H9 (cell line): ENCODE measurements around the gene CLEC9A. TPM values are rescaled to one million over a fixed set of nuclear protein-coding genes. Genes with fewer than 3 reads are reported as not detected.

ENCODE experiments used
- DNase-seq: peaks from one replicate; pipeline ENCODE4 v3.0.0-alpha.2; 2017
- H2AFZ ChIP-seq: one replicate; pipeline ENCODE4 v1.6.1; 2013; ENCODE audit warnings: mild to moderate bottlenecking, low read length, control low read depth, moderate library complexity
- H2AK5ac ChIP-seq: 2 replicates; pipeline ENCODE4 v1.6.1; 2013; ENCODE audit warnings: low read length, control low read depth, mixed read lengths; ENCODE audit not compliant: insufficient read length
- H2BK120ac ChIP-seq: one replicate; pipeline ENCODE4 v1.6.1; 2013; ENCODE audit warnings: low read depth, mild to moderate bottlenecking, low read length, control low read depth, inconsistent platforms; ENCODE audit not compliant: poor library complexity, severe bottlenecking
- H2BK12ac ChIP-seq: 2 replicates; pipeline ENCODE4 v1.6.1; 2013; ENCODE audit warnings: low read length, control low read depth, mixed read lengths, low read depth; ENCODE audit not compliant: insufficient read length
- H2BK15ac ChIP-seq: 2 replicates; pipeline ENCODE4 v1.6.1; 2013; ENCODE audit warnings: low read depth, low read length, control low read depth
- H2BK20ac ChIP-seq: one replicate; pipeline ENCODE4 v1.6.1; 2013; ENCODE audit warnings: low read depth, mild to moderate bottlenecking, low read length, control low read depth, inconsistent platforms; ENCODE audit not compliant: poor library complexity, severe bottlenecking
- H2BK5ac ChIP-seq: 2 replicates; pipeline ENCODE4 v1.6.1; 2013; ENCODE audit warnings: low read length, control low read depth, mixed read lengths; ENCODE audit not compliant: insufficient read length
- H3K14ac ChIP-seq: 2 replicates; pipeline ENCODE4 v1.6.1; 2013; ENCODE audit warnings: low read length, control low read depth; ENCODE audit not compliant: insufficient read depth
- H3K18ac ChIP-seq: 2 replicates; pipeline ENCODE4 v1.6.1; 2013; ENCODE audit warnings: low read depth, mild to moderate bottlenecking, mixed read lengths, low read length, control low read depth; ENCODE audit not compliant: insufficient read length
- H3K23ac ChIP-seq: 2 replicates; pipeline ENCODE4 v1.6.1; 2013; ENCODE audit warnings: low read length, control low read depth, mixed read lengths, low read depth; ENCODE audit not compliant: insufficient read length
- H3K23me2 ChIP-seq: 2 replicates; pipeline ENCODE4 v1.6.1; 2013; ENCODE audit warnings: low read depth, mild to moderate bottlenecking, mixed read lengths, low read length, control low read depth; ENCODE audit not compliant: insufficient read length, poor library complexity, severe bottlenecking
- H3K27ac ChIP-seq: 2 replicates; pipeline ENCODE4 v1.5.1; 2013; ENCODE audit warnings: low read length, control low read depth, mixed read lengths, low read depth; ENCODE audit not compliant: insufficient read length
- H3K27me3 ChIP-seq: 2 replicates; pipeline ENCODE4 v1.6.1; 2013; ENCODE audit warnings: low read length, control low read depth, inconsistent platforms; ENCODE audit not compliant: insufficient read depth
- H3K4ac ChIP-seq: 2 replicates; pipeline ENCODE4 v1.6.1; 2013; ENCODE audit warnings: low read depth, mild to moderate bottlenecking, control low read depth, inconsistent platforms, low read length, moderate library complexity
- H3K4me1 ChIP-seq: 2 replicates; pipeline ENCODE4 v1.6.1; 2013; ENCODE audit warnings: low read length, control low read depth, inconsistent platforms; ENCODE audit not compliant: insufficient read depth
- H3K4me2 ChIP-seq: 2 replicates; pipeline ENCODE4 v1.6.1; 2013; ENCODE audit warnings: low read length, control low read depth, mixed read lengths; ENCODE audit not compliant: insufficient read length, insufficient read depth
- H3K56ac ChIP-seq: 2 replicates; pipeline ENCODE4 v1.6.1; 2013; ENCODE audit warnings: low read depth, mild to moderate bottlenecking, mixed read lengths, low read length, control low read depth; ENCODE audit not compliant: insufficient read length
- H3K79me1 ChIP-seq: 2 replicates; pipeline ENCODE4 v1.6.1; 2013; ENCODE audit warnings: low read depth, mild to moderate bottlenecking, moderate library complexity, low read length, control low read depth, inconsistent platforms; ENCODE audit not compliant: insufficient read depth, poor library complexity, severe bottlenecking
- H3K79me2 ChIP-seq: 2 replicates; pipeline ENCODE4 v1.6.1; 2013; ENCODE audit warnings: low read length, control low read depth, inconsistent platforms; ENCODE audit not compliant: insufficient read depth
- H3K9ac ChIP-seq: 2 replicates; pipeline ENCODE4 v1.6.1; 2013; ENCODE audit warnings: low read length, control low read depth, mixed read lengths; ENCODE audit not compliant: insufficient read length; ENCODE audit errors: extremely low read depth
- H3K9me3 ChIP-seq: one replicate; pipeline ENCODE4 v1.6.1; 2013; ENCODE audit warnings: low read depth, low read length, inconsistent platforms; ENCODE audit not compliant: control insufficient read depth
- H3T11ph ChIP-seq: one replicate; pipeline ENCODE4 v1.6.1; 2013; ENCODE audit warnings: mild to moderate bottlenecking, low read length, control low read depth, inconsistent platforms
- H4K20me1 ChIP-seq: one replicate; pipeline ENCODE4 v1.6.1; 2013; ENCODE audit not compliant: control insufficient read depth, insufficient read length, insufficient read depth
- H4K5ac ChIP-seq: 2 replicates; pipeline ENCODE4 v1.6.1; 2013; ENCODE audit warnings: low read depth, mild to moderate bottlenecking, mixed read lengths, low read length, control low read depth; ENCODE audit not compliant: insufficient read length
- H4K8ac ChIP-seq: replicated peaks from 2 replicates; pipeline ENCODE4 v1.6.1; 2013; ENCODE audit warnings: low read length, control low read depth, mixed read lengths, low read depth; ENCODE audit not compliant: insufficient read length
- H4K91ac ChIP-seq: 2 replicates; pipeline ENCODE4 v1.6.1; 2013; ENCODE audit warnings: low read depth, mild to moderate bottlenecking, moderate library complexity, mixed read lengths, low read length, control low read depth; ENCODE audit not compliant: insufficient read length
- H3K27ac Mint-ChIP-seq, 3 experiments: 2 replicates in 2 of 3; 3 replicates in 1 of 3; pipeline ENCODE4 v1.8.0; 2020 to 2021; ENCODE audit warnings: mixed read lengths in 3 of 3, mild to moderate bottlenecking in 1 of 3, moderate library complexity in 1 of 3
- H3K27me3 Mint-ChIP-seq: 2 replicates; pipeline ENCODE4 v1.8.0; 2021; ENCODE audit warnings: low read depth, mild to moderate bottlenecking, moderate library complexity, mixed read lengths
- H3K36me3 Mint-ChIP-seq, 3 experiments: 2 replicates in 2 of 3; 3 replicates in 1 of 3; pipeline ENCODE4 v1.8.0; 2020 to 2021; ENCODE audit warnings: low read depth in 3 of 3, mixed read lengths in 3 of 3; ENCODE audit not compliant: insufficient read depth in 1 of 3
- H3K4me1 Mint-ChIP-seq, 2 experiments: 2 replicates each; pipeline ENCODE4 v1.8.0; 2020; ENCODE audit warnings: mixed read lengths in 2 of 2
- H3K4me3 Mint-ChIP-seq, 2 experiments: 2 replicates in 1 of 2; 3 replicates in 1 of 2; pipeline ENCODE4 v1.8.0; 2020 to 2021; ENCODE audit warnings: mild to moderate bottlenecking in 2 of 2, mixed read lengths in 2 of 2, moderate library complexity in 1 of 2
- H3K9me3 Mint-ChIP-seq, 2 experiments: 2 replicates in 1 of 2; 3 replicates in 1 of 2; pipeline ENCODE4 v1.8.0; 2020; ENCODE audit warnings: mild to moderate bottlenecking in 2 of 2, mixed read lengths in 2 of 2, moderate library complexity in 1 of 2
- WGBS: extraction: QIAGEN DNeasy Blood & Tissue Kit; methylation state at CpG from one replicate; pipeline ENCODE4 v1.1.7; 2013; ENCODE audit warnings: missing lambda C conversion rate, low lambda C conversion rate, mixed read lengths; ENCODE audit not compliant: insufficient read length; ENCODE audit errors: extremely low coverage; 5-methylcytosine and 5-hydroxymethylcytosine counted together
- total RNA-seq: library from RNA; stranded (reverse); gene quantifications from 2 replicates; pipeline ENCODE4 v1.2.1, GENCODE V29; 2021
- TF ChIP-seq, protein P1 (sequence below): fragments of 200-600 bp; sonication (generic); conservative IDR thresholded peaks from 3 replicates; pipeline ENCODE4 v1.8.0; 2021; ENCODE audit warnings: antibody characterized with exemption, mild to moderate bottlenecking

Gene CLEC9A
- total RNA-seq, 1 experiment from 2014 or later = not detected

GRCh38 chr12:9992296-9992695 lies 38.2 kb upstream of the CLEC9A start:
- Mint-ChIP-seq H3K4me1 (0 out of 4 replicates have a peak, but pooled peaks cover 0 to 5% of the 10 kb centered on the region in 2 experiments), H3K36me3 (peaks cover 0 to 4% (median 0%) of the 10 kb centered on the region in 3 experiments; a peak in 2 of 7 replicates), H3K4me3 (no peak overlapping the region), H3K27me3 (no peaks in the 10 kb centered on the region), H3K27ac (no peak overlapping the region), H3K9me3 (no peaks in the 10 kb centered on the region)
- DNase-seq = no peak
- Histone ChIP-seq H3K79me2 (no peaks in the 10 kb centered on the region), H3K4me2 (no peak overlapping the region), H3K23ac (no peak overlapping the region), H3K23me2 (no peaks in the 10 kb centered on the region), H2BK15ac (no peak overlapping the region), H3K4ac (no peak overlapping the region), H2BK5ac (no peak overlapping the region), H3K9ac (no peak overlapping the region), H3K14ac (no peak overlapping the region), H4K91ac (no peak overlapping the region), H3K56ac (no peak overlapping the region), H4K5ac (no peak overlapping the region), H3T11ph (no peak overlapping the region), H2AFZ (no peak overlapping the region), H3K27me3 (no peaks in the 10 kb centered on the region), H3K27ac (no peak overlapping the region), H3K4me1 (no peaks in the 10 kb centered on the region), H2AK5ac (no peak overlapping the region), H2BK120ac (no peak overlapping the region), H3K79me1 (no peaks in the 10 kb centered on the region), H2BK20ac (no peak overlapping the region), H3K9me3 (no peaks in the 10 kb centered on the region), H4K20me1 (no peaks in the 10 kb centered on the region), H2BK12ac (no peak overlapping the region), H4K8ac (no peak overlapping the region), H3K18ac (no peak overlapping the region)
- WGBS = no CpG with 5 or more reads among the region's 4 CpGs
- TF ChIP-seq, protein P1, sequence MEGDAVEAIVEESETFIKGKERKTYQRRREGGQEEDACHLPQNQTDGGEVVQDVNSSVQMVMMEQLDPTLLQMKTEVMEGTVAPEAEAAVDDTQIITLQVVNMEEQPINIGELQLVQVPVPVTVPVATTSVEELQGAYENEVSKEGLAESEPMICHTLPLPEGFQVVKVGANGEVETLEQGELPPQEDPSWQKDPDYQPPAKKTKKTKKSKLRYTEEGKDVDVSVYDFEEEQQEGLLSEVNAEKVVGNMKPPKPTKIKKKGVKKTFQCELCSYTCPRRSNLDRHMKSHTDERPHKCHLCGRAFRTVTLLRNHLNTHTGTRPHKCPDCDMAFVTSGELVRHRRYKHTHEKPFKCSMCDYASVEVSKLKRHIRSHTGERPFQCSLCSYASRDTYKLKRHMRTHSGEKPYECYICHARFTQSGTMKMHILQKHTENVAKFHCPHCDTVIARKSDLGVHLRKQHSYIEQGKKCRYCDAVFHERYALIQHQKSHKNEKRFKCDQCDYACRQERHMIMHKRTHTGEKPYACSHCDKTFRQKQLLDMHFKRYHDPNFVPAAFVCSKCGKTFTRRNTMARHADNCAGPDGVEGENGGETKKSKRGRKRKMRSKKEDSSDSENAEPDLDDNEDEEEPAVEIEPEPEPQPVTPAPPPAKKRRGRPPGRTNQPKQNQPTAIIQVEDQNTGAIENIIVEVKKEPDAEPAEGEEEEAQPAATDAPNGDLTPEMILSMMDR = no peak
